Activated naive CD8-positive, alpha-beta T cell treated with anti-CD3 and anti-CD28 coated beads for 36 hours (primary cell): ENCODE results near the gene ISCU. TPM values are rescaled to one million over a fixed set of nuclear protein-coding genes. Genes with fewer than 3 reads are reported as not detected.
"Not testable (repeated sequence)": the region's sequence is repeated elsewhere in the genome, so short reads cannot be mapped to it uniquely, and the experiment has no call there.

ENCODE experiments used
- DNase-seq: peaks from one replicate; pipeline ENCODE4 v3.0.0; 2021
- H3K27ac Mint-ChIP-seq: one replicate; pipeline ENCODE4 v1.8.0; 2022; ENCODE audit warnings: mild to moderate bottlenecking, moderate library complexity, mixed read lengths
- H3K27me3 Mint-ChIP-seq: one replicate; pipeline ENCODE4 v1.8.0; 2022; ENCODE audit warnings: mild to moderate bottlenecking, mixed read lengths
- H3K36me3 Mint-ChIP-seq: one replicate; pipeline ENCODE4 v1.8.0; 2021; ENCODE audit warnings: mild to moderate bottlenecking, mixed read lengths
- H3K4me1 Mint-ChIP-seq: one replicate; pipeline ENCODE4 v1.8.0; 2021; ENCODE audit warnings: mixed read lengths
- H3K4me3 Mint-ChIP-seq: one replicate; pipeline ENCODE4 v1.8.0; 2022; ENCODE audit warnings: mild to moderate bottlenecking, moderate library complexity, mixed read lengths
- H3K9me3 Mint-ChIP-seq: one replicate; pipeline ENCODE4 v1.8.0; 2022; ENCODE audit warnings: mixed read lengths
- total RNA-seq, 2 experiments: library from RNA; stranded (reverse); gene quantifications; one replicate each; pipeline ENCODE4 v1.2.3, GENCODE V29; 2021

The ISCU gene
- total RNA-seq, 2 experiments from 2014 or later: 69.5 TPM

GRCh38 chr12:108572166-108572790 is 9.9 kb downstream of the ISCU start:
- Mint-ChIP-seq H3K4me1 (peaks cover 74% of the 10 kb centered on the region), H3K9me3 (no peaks in the 10 kb centered on the region), H3K4me3 (no peak overlapping the region), H3K36me3 (peaks cover 27% of the 10 kb centered on the region), H3K27me3 (no peaks in the 10 kb centered on the region), H3K27ac (no peak overlapping the region)
- no peak for DNase-seq

- no peaks in the 10 kb centered on the region for H3K9me3 Mint-ChIP-seq
- H3K36me3 Mint-ChIP-seq: peaks cover 18% of the 10 kb centered on the region
- peaks cover 63% of the 10 kb centered on the region for H3K4me1 Mint-ChIP-seq
- no peaks in the 10 kb centered on the region for H3K27me3 Mint-ChIP-seq
- H3K4me3 Mint-ChIP-seq: no peak overlapping the region
- peak; percentile 31 for DNase-seq
- no peak overlapping the region for H3K27ac Mint-ChIP-seq
Measured at GRCh38 chr12:108573317-108573716, 10.9 kb downstream of the ISCU start.

DNA sequence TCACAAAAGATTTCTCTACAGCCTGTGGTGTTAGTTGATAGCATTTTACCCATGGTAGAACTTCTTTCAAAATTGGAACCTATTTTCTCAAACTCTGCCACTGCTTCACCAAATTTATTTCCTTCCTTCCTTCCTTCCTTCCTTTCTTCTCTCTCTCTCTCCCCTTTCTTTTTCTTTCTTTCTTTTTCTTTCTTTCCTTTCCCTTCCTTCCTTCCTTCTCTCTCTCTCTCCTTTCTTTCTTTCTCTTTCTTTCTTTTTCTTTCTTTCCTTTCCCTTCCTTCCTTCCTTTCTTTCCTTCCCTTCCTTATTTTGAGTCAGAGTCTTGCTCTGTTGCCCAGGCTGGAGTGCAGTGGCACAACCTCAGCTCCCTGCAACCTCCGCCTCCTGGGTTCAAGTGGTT is 11.9 kb downstream of the ISCU start:
- Mint-ChIP-seq H3K4me1 (peaks cover 59% of the 10 kb centered on the region), H3K36me3 (peaks cover 14% of the 10 kb centered on the region)
- not testable (repeated sequence) for H3K27me3 Mint-ChIP-seq, H3K27ac Mint-ChIP-seq, H3K4me3 Mint-ChIP-seq, H3K9me3 Mint-ChIP-seq, DNase-seq

GRCh38 chr12:108575199-108575912 is 13.0 kb downstream of the ISCU start:
- H3K27ac Mint-ChIP-seq: no peak overlapping the region
- no peak for DNase-seq
- no peak overlapping the region for H3K4me3 Mint-ChIP-seq
- no peaks in the 10 kb centered on the region for H3K27me3 Mint-ChIP-seq
- H3K9me3 Mint-ChIP-seq: peaks cover 7% of the 10 kb centered on the region
- peaks cover 49% of the 10 kb centered on the region for H3K4me1 Mint-ChIP-seq
- peaks cover 10% of the 10 kb centered on the region for H3K36me3 Mint-ChIP-seq

DNA sequence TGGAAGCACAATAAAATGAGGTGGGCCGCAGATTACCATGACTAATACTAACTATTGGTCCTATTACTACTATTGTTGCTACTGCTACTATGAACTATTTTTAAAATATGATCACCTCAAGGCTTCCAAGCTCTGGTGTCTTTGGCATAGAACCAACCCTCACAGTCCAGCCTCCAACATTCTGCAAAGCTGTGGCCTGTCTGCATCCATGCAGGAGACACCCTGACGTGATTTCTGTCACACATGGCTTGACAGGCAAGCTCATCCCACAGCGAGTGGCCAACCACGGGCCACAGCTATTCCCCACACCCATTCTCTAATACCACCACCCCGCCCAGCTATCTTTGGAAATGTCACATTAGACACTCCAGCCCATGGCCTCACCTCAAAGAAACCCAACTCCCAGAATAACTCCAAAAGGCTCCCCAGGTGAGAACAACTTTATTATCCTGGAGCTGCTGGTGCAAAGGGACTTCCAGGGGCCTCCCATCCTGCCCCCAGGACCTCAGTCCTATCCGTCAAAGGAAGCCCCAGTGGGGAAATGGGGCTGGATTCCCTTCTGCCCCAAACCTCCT is 14.4 kb downstream of the ISCU start:
- H3K4me3 Mint-ChIP-seq: no peak overlapping the region
- H3K27me3 Mint-ChIP-seq: no peaks in the 10 kb centered on the region
- H3K36me3 Mint-ChIP-seq: peaks cover 6% of the 10 kb centered on the region
- H3K27ac Mint-ChIP-seq: no peak overlapping the region
- no peak for DNase-seq
- H3K4me1 Mint-ChIP-seq: peaks cover 38% of the 10 kb centered on the region
- peaks cover 7% of the 10 kb centered on the region for H3K9me3 Mint-ChIP-seq

- Mint-ChIP-seq H3K4me1 (peaks cover 31% of the 10 kb centered on the region), H3K4me3 (no peak overlapping the region), H3K9me3 (peaks cover 7% of the 10 kb centered on the region), H3K27me3 (no peaks in the 10 kb centered on the region), H3K27ac (no peak overlapping the region), H3K36me3 (peaks cover 6% of the 10 kb centered on the region)
- DNase-seq: no peak
Measured at GRCh38 chr12:108577458-108577857, 15.1 kb downstream of the ISCU start.

DNA sequence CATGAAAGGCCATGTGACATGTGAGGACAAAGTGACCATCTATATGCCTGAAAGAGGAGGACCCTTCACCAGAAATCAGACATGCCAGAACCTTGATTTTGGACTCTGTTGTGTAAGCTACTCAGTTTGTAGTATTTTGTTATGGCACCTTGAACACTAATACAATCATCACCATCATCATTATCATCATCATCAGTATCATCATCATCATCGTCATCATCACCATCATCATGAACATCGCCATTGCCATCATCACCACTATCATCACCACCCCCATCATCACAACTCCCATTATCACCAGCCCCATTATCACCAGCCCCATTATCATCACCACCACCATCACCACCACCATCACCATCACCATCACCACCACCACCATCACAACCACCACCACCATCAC is 15.9 kb downstream of the ISCU start:
- no peak for DNase-seq
- Mint-ChIP-seq H3K27ac (no peak overlapping the region), H3K36me3 (peaks cover 6% of the 10 kb centered on the region), H3K4me3 (no peak overlapping the region), H3K4me1 (peaks cover 23% of the 10 kb centered on the region), H3K27me3 (no peaks in the 10 kb centered on the region), H3K9me3 (peaks cover 7% of the 10 kb centered on the region)

DNA sequence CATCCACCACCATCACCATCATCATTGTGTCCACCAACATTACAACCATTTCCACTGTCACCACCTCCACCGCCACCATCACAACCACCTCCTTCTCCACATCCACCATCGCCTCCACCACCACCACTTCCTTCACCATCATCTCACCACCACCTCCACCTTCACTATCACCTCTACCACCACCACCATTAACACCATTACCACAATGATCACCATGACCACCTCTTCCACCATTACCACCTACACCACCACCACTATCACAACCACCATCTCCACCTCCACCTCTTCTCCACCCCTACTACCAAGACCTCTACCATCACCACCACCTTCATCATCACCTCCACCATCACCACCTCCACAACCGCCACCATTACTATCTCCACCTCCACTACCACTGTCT is 16.4 kb downstream of the ISCU start:
- peaks cover 7% of the 10 kb centered on the region for H3K9me3 Mint-ChIP-seq
- H3K27ac Mint-ChIP-seq: no peak overlapping the region
- H3K36me3 Mint-ChIP-seq: peaks cover 6% of the 10 kb centered on the region
- DNase-seq: no peak
- peaks cover 19% of the 10 kb centered on the region for H3K4me1 Mint-ChIP-seq
- H3K4me3 Mint-ChIP-seq: peak overlapping the region; percentile 19
- no peaks in the 10 kb centered on the region for H3K27me3 Mint-ChIP-seq

DNA sequence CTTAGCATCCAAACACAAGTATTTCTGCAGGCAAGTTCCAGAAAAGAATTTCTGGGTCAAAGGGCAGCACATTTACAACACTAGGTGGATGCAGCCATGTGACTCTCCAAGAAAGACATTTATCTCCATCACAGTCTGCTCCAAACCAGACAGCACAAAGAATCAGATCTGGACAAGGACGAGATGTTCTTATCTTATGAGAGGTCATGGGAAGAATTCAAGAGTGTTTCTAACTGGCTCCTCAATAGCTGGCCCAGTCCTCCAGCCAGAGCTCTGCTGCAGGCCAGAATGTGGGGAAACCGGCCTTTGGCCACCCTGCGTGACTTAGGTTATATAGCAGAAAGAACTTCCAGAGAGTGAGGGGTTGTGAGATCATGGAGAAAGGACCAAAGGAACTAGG is 18.1 kb downstream of the ISCU start:
- Mint-ChIP-seq H3K4me3 (no peak overlapping the region), H3K27ac (no peak overlapping the region)

DNA sequence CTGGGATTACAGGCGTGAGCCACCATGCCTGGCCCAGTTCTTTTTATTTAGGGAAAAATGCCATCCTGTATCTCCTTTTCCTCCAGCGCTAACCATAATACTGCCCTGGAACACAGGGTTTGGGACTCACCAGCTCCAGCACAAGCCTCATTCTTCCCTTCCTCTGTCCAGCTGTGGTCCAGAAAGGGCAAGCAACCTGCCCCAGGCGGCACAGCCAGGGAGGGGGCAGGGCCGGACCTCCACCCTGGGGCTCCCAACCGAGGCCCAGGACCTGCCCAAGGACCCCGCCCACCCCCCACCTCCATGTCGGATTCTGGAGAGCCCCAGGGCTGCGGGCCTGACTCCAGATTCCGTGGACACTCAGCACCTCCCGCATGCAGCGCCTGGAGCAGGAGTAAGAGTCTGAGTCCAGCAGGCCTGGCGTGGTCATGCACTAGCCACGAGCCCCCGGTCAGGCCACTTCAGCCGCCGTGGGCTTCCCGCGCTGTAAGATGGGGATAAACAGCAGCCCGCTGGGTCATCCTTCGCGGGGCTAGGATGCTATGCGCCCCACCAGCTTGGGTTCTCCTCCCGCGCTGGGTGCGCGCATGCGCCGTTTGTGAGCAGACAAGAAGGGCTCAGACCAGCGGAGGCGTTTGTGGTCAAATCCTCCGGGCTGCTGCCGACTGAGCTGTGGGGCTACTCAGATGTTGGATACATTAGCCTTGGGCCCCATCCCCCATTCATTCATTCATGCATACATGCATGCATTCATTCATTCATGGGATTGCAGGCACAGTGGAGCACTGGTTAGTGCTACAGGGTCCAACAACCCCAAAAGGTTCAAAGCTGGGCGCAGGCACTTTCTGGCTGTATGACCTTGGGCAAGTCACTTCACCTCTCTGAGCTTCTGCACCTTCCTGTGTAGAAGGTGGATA is 19.2 kb downstream of the ISCU start:
- Mint-ChIP-seq H3K36me3 (peaks cover 4% of the 10 kb centered on the region), H3K9me3 (peaks cover 7% of the 10 kb centered on the region), H3K4me1 (peaks cover 5% of the 10 kb centered on the region), H3K4me3 (no peak overlapping the region), H3K27me3 (no peaks in the 10 kb centered on the region), H3K27ac (no peak overlapping the region)
- DNase-seq: no peak

More for the DNA sequence above, 18.1 kb downstream of the ISCU start:
- Mint-ChIP-seq H3K9me3 (peaks cover 7% of the 10 kb centered on the region), H3K4me1 (peaks cover 13% of the 10 kb centered on the region), H3K27me3 (no peaks in the 10 kb centered on the region), H3K36me3 (peaks cover 4% of the 10 kb centered on the region)
- no peak for DNase-seq

DNA sequence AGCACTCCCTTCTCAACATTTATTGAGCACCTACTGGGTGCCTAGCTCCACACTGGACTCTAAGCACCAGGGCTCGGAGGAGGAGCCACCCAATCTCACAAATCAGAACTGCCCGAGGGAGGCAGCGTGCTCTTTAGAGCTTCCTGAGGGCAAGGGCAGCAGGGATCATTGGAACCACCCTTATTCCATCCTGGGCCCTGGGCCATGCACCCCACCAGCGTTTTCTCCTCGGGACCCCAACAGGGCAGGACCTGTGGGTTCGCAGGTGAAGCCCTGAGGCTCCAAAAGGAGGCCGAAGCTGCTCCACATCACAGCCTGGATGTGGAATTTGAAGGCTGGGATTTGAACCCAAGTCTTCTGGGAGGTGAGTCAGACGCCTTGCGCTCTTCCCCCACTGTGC is 20.1 kb downstream of the ISCU start:
- DNase-seq: no peak
- Mint-ChIP-seq H3K27ac (no peak overlapping the region), H3K4me3 (no peak overlapping the region), H3K9me3 (peaks cover 7% of the 10 kb centered on the region), H3K36me3 (peaks cover 4% of the 10 kb centered on the region), H3K4me1 (peaks cover 5% of the 10 kb centered on the region), H3K27me3 (no peaks in the 10 kb centered on the region)

DNA sequence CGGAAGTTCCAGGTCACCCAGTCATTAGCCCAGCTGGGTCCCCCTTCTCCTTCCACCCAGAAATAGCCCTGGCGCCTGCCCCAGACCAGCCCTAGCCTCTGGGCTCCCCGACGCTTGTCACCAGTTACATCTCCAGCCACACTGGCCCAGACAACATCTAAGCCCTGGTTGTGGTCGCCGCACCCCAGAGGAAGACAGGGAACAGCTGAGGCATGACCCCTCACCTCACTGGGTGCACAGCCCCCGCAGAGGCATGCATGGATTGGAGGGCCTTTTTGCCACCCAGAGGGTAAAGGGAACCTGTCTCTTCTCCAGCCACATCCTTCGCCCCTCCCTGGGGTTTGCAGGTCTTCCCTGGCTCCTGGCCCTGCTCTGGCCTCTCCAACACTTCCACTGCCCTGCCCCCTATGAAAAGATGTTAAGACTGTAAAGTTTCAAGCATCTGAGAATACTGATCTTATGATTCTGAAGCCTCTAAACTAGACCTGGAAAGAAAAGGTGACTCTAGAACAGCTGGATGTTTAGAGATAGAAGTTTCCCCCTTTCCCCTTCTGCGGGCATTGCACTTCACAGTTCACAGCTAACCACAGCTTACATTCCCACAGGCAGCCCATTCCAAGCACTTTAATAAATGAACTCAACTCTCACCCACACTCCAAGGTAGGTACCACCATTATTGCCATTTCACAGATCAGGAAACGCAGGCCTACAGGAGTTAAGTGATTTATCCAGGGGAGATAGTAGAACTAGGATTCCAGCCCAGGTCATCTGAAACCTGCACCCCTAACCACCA is 20.8 kb downstream of the ISCU start:
- H3K9me3 Mint-ChIP-seq: peaks cover 7% of the 10 kb centered on the region
- H3K4me3 Mint-ChIP-seq: no peak overlapping the region
- no peak overlapping the region for H3K27ac Mint-ChIP-seq
- peaks cover 4% of the 10 kb centered on the region for H3K36me3 Mint-ChIP-seq
- H3K27me3 Mint-ChIP-seq: no peaks in the 10 kb centered on the region
- no peak for DNase-seq
- H3K4me1 Mint-ChIP-seq: peaks cover 5% of the 10 kb centered on the region

DNA sequence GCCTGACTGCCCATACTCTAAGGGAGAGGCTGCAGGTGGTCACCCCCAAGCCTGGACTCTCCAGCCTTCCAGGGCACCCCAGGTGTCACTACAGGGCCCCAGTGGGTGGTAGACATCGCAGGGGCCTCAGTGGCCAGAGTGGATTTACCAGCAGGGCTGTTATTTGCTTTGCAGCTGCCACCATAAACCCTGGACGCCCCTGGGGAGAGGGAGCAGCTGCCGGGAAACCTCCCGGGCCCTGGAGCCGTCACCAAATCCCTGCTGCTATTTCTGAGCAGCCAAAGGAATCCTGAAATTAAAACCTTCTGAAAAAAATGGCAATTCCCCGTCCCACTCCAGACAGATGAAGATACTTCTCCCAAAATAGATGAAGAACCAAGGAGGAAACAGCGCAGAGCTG is 21.6 kb downstream of the ISCU start:
- no peak overlapping the region for H3K4me3 Mint-ChIP-seq
- H3K27me3 Mint-ChIP-seq: no peaks in the 10 kb centered on the region
- H3K36me3 Mint-ChIP-seq: peaks cover 1% of the 10 kb centered on the region
- peaks cover 2% of the 10 kb centered on the region for H3K9me3 Mint-ChIP-seq
- peaks cover 1% of the 10 kb centered on the region for H3K4me1 Mint-ChIP-seq
- no peak for DNase-seq
- no peak overlapping the region for H3K27ac Mint-ChIP-seq

GRCh38 chr12:108584456-108585065 is 22.2 kb downstream of the ISCU start:
- DNase-seq: no peak
- no peak overlapping the region for H3K4me3 Mint-ChIP-seq

More at GRCh38 chr12:108584456-108585065, 22.2 kb downstream of the ISCU start:
- H3K36me3 Mint-ChIP-seq: no peaks in the 10 kb centered on the region
- no peaks in the 10 kb centered on the region for H3K4me1 Mint-ChIP-seq
- no peaks in the 10 kb centered on the region for H3K27me3 Mint-ChIP-seq
- no peak overlapping the region for H3K27ac Mint-ChIP-seq
- H3K9me3 Mint-ChIP-seq: no peaks in the 10 kb centered on the region
